HCT116 (cell line): ENCODE measurements around the gene SMG9.

Experiments
- EZH2 ChIP-seq: fragments of 200-600 bp; sonication (generic); IDR thresholded peaks from 2 replicates; pipeline ENCODE4 v1.6.1; 2017; ENCODE audit warnings: antibody characterized with exemption, mixed run types
- POLR2A ChIP-seq: IDR thresholded peaks from 2 replicates; pipeline ENCODE4 v1.7.0; 2011; ENCODE audit warnings: borderline replicate concordance; ENCODE audit not compliant: insufficient read depth, insufficient read length; ENCODE audit errors: extremely low read depth

GRCh38 chr19:43729919-43730318 lies 24.8 kb downstream of the SMG9 start:
- TF ChIP-seq EZH2: no peak
- TF ChIP-seq POLR2A: no peak
